K562 (cell line): Measurements from ENCODE around the gene KIAA0930. TPM values are rescaled to one million over a fixed set of nuclear protein-coding genes. Genes with fewer than 3 reads are reported as not detected.

Experiments used
- BCOR ChIP-seq: fragments of 450-650 bp; IDR thresholded peaks from 2 replicates; pipeline ENCODE4 v1.6.1; 2016
- CBX1 ChIP-seq: sonication (generic); IDR thresholded peaks from 2 replicates; pipeline ENCODE4 v1.6.1; 2016; ENCODE audit warnings: antibody characterized with exemption, low read depth, mild to moderate bottlenecking
- CBX8 ChIP-seq: fragments of 200-600 bp; sonication (generic); IDR thresholded peaks from 2 replicates; pipeline ENCODE4 v1.6.1; 2012; ENCODE audit warnings: borderline replicate concordance, mixed run types, low read depth, mild to moderate bottlenecking, moderate library complexity, mixed read lengths, low read length, control low read depth, inconsistent platforms; ENCODE audit not compliant: poor library complexity, severe bottlenecking; ENCODE audit errors: extremely low read depth
- EP400 ChIP-seq: fragments of 450-650 bp; IDR thresholded peaks from 2 replicates; pipeline ENCODE4 v1.6.1; 2017; ENCODE audit warnings: antibody characterized with exemption, mild to moderate bottlenecking, moderate library complexity
- FOXP1 ChIP-seq: sonication (generic); formaldehyde crosslinking; IDR thresholded peaks from 2 replicates; pipeline ENCODE4 v1.8.0; 2022; ENCODE audit warnings: mild to moderate bottlenecking, missing genetic modification reagents
- FOXP4 ChIP-seq: sonication (generic); formaldehyde crosslinking; IDR thresholded peaks from 2 replicates; pipeline ENCODE4 v1.8.0; 2022; ENCODE audit warnings: mild to moderate bottlenecking, missing genetic modification reagents, borderline replicate concordance
- GABPB1 ChIP-seq: sonication (generic); formaldehyde crosslinking; IDR thresholded peaks from 2 replicates; pipeline ENCODE4 v1.8.0; 2022; ENCODE audit warnings: mild to moderate bottlenecking, missing genetic modification reagents
- KLF1 ChIP-seq: fragments of 450-650 bp; IDR thresholded peaks from 2 replicates; pipeline ENCODE4 v1.6.1; 2016; ENCODE audit warnings: missing genetic modification characterization, missing compliant biosample characterization
- MITF ChIP-seq: IDR thresholded peaks from 2 replicates; pipeline ENCODE4 v1.6.1; 2014; ENCODE audit warnings: antibody characterized with exemption
- MYBL2 ChIP-seq, 2 experiments: fragments of 450-650 bp in 1 of 2; sonication (generic) in 1 of 2; formaldehyde crosslinking in 1 of 2; IDR thresholded peaks; 2 replicates each; pipeline versions ENCODE4 v1.6.1 to v1.8.1; 2017 to 2022; ENCODE audit warnings: borderline replicate concordance in 1 of 2, inconsistent platforms in 1 of 2, low read depth in 1 of 2, mild to moderate bottlenecking in 1 of 2, missing genetic modification reagents in 1 of 2, moderate library complexity in 1 of 2
- NR1H2 ChIP-seq: sonication (generic); formaldehyde crosslinking; IDR thresholded peaks from 2 replicates; pipeline ENCODE4 v1.4.0; 2020; ENCODE audit warnings: mild to moderate bottlenecking, missing genetic modification reagents
- NR4A1 ChIP-seq, 2 experiments: fragments of 250-450 bp in 1 of 2; fragments of 450-650 bp in 1 of 2; sonication (Bioruptor Pico) in 1 of 2; IDR thresholded peaks; 2 replicates each; pipeline versions ENCODE4 v1.4.0 to v1.6.1; 2016 to 2020; ENCODE audit warnings: mild to moderate bottlenecking in 2 of 2, missing compliant biosample characterization in 1 of 2, missing genetic modification characterization in 1 of 2, moderate library complexity in 1 of 2
- POLR2A ChIP-seq: fragments of 450-650 bp; conservative IDR thresholded peaks from 2 replicates; pipeline ENCODE4 v1.6.1; 2016
- POLR2AphosphoS5 ChIP-seq: IDR thresholded peaks from 2 replicates; pipeline ENCODE4 v1.6.1; 2011; ENCODE audit warnings: mild to moderate bottlenecking, low read depth, low read length, moderate library complexity; ENCODE audit not compliant: control insufficient read depth, insufficient read depth
- ZBTB11 ChIP-seq, 3 experiments: fragments of 200-800 bp in 1 of 3; fragments of 250-450 bp in 1 of 3; fragments of 450-650 bp in 1 of 3; sonication (Bioruptor Pico) in 1 of 3; sonication (Bioruptor generic) in 1 of 3; formaldehyde crosslinking in 1 of 3; IDR thresholded peaks; 2 replicates each; pipeline versions ENCODE4 v1.6.1 to v1.8.0; 2016 to 2022; ENCODE audit warnings: mild to moderate bottlenecking in 2 of 3, missing genetic modification characterization in 2 of 3, missing compliant biosample characterization in 1 of 3, moderate library complexity in 1 of 3
- polyA plus RNA-seq, 8 experiments: library from polyadenylated mRNA; depleted of rRNA in 4 of 8; stranded (reverse) in 5 of 8; unstranded in 3 of 8; fragments of >200 nt; fragmentation: Nextera tagmentation in 2 of 8; fragmentation: Illumina TruSeq in 1 of 8; extraction: Ambion mirVana in 2 of 8; extraction: Trizol in 1 of 8; gene quantifications; 2 replicates each; pipeline versions ENCODE4 v1.2.1 to v1.2.3, GENCODE V29; 2011 to 2014; ENCODE audit warnings: inconsistent platforms in 1 of 8, missing spikeins in 1 of 8
- total RNA-seq, 7 experiments: library from RNA; depleted of rRNA in 6 of 7; stranded (reverse); fragments of >200 nt in 6 of 7; fragmentation: Illumina TruSeq in 2 of 7; extraction: Trizol in 2 of 7; gene quantifications; 2 replicates each; pipeline versions ENCODE4 v1.2.1 to v1.2.3, GENCODE V29; 2011 to 2021; ENCODE audit warnings: low replicate concordance in 1 of 7

The KIAA0930 gene
- total and polyA plus RNA-seq, 9 of the 15 experiments (the other 6 are each of a cell fraction or from before 2014, with no cell fraction given), result 0.24 to 12.1 (median 6.4) TPM

GRCh38 chr22:45163451-45164269, 77.0 kb downstream of the KIAA0930 start, which contains the start of gene NUP50 (continued):
- TF ChIP-seq NR1H2 (no peak), CBX1 (0 out of 2 replicates have a peak, but pooled peaks have one; percentile 34), FOXP4 (CRISPR knock-in tag) (0 out of 2 replicates have a peak, but pooled peaks have one; percentile 44), ZBTB11 (CRISPR knock-in tag; IDR thresholded peaks at IDR 0.05) (peak in 1 of 3 experiments; percentile 55; a peak in 1 of 6 replicates), CBX8 (no peak), POLR2AphosphoS5 (peak; percentile 48; the same call in 1 of the 2 replicates), NR4A1 (CRISPR knock-in tag; IDR thresholded peaks at IDR 0.05) (no peak), NR4A1 (tag; IDR thresholded peaks at IDR 0.05) (0 out of 2 replicates have a peak, but pooled peaks have one; percentile 24), KLF1 (peak; percentile 59; the same call in 1 of the 2 replicates), EP400 (peak; percentile 79; the same call in 1 of the 2 replicates), GABPB1 (peak; percentile 46; the same call in 1 of the 2 replicates), MITF (0 out of 2 replicates have a peak, but pooled peaks have one; percentile 12), FOXP1 (no peak), MYBL2 (IDR thresholded peaks at IDR 0.05; ENCODE audit: low read depth) (peak; percentile 72), MYBL2 (CRISPR knock-in tag; IDR thresholded peaks at IDR 0.05; ENCODE audit: borderline replicate concordance) (no peak), BCOR (peak; percentile 33; the same call in 1 of the 2 replicates), POLR2A (peak; percentile 73)
